Activated CD4-positive, CD25-positive, alpha-beta regulatory T cell treated with anti-CD3 and anti-CD28 coated beads, Interleukin-2, amount 50 U/mL, for 72 hours (primary cell): ENCODE data around the gene DIS3L2.
"Not testable (repeated sequence)": the region's sequence is repeated elsewhere in the genome, so short reads cannot be mapped to it uniquely, and the experiment has no call there.

Source experiments
- DNase-seq: peaks from one replicate; pipeline ENCODE4 v3.0.0; 2021

Gene DIS3L2

GRCh38 chr2:232126301-232127099, 165.0 kb downstream of the DIS3L2 start:
- no peak for DNase-seq

- DNase-seq: no peak
Observed at GRCh38 chr2:232129483-232129882, 168.0 kb downstream of the DIS3L2 start.

- no peak for DNase-seq
Observed at GRCh38 chr2:232132181-232132580, 170.7 kb downstream of the DIS3L2 start.

GRCh38 chr2:232133078-232133477, 171.6 kb downstream of the DIS3L2 start:
- DNase-seq: no peak

GRCh38 chr2:232134939-232135338, 173.4 kb downstream of the DIS3L2 start:
- no peak for DNase-seq

GRCh38 chr2:232137356-232138147, 176.0 kb downstream of the DIS3L2 start:
- DNase-seq: no peak

GRCh38 chr2:232138441-232138840, 176.9 kb downstream of the DIS3L2 start:
- DNase-seq: no peak

GRCh38 chr2:232139171-232139594, 177.7 kb downstream of the DIS3L2 start:
- DNase-seq: no peak

GRCh38 chr2:232139786-232140562, 178.5 kb downstream of the DIS3L2 start:
- no peak for DNase-seq

- no peak for DNase-seq
Observed at GRCh38 chr2:232141591-232141990, 180.1 kb downstream of the DIS3L2 start.

GRCh38 chr2:232142049-232142448, 180.5 kb downstream of the DIS3L2 start:
- DNase-seq: no peak

- no peak for DNase-seq
Observed at GRCh38 chr2:232142502-232142901, 181.0 kb downstream of the DIS3L2 start.

- no peak for DNase-seq
Observed at GRCh38 chr2:232146294-232146693, 184.8 kb downstream of the DIS3L2 start.

- no peak for DNase-seq
Observed at GRCh38 chr2:232147440-232148077, 186.0 kb downstream of the DIS3L2 start.

GRCh38 chr2:232162187-232162586, 200.7 kb downstream of the DIS3L2 start:
- DNase-seq: no peak

GRCh38 chr2:232170396-232170795, 208.9 kb downstream of the DIS3L2 start:
- no peak for DNase-seq

- no peak for DNase-seq
Observed at GRCh38 chr2:232174662-232175061, 213.1 kb downstream of the DIS3L2 start.

GRCh38 chr2:232176587-232176986, 215.1 kb downstream of the DIS3L2 start:
- DNase-seq: not testable (repeated sequence)

- DNase-seq: no peak
Observed at GRCh38 chr2:232183279-232183678, 221.8 kb downstream of the DIS3L2 start.

- DNase-seq: no peak
Observed at GRCh38 chr2:232184346-232184745, 222.8 kb downstream of the DIS3L2 start.

GRCh38 chr2:232190796-232191195, 229.3 kb downstream of the DIS3L2 start:
- no peak for DNase-seq

GRCh38 chr2:232195487-232195886, 234.0 kb downstream of the DIS3L2 start:
- DNase-seq: no peak

GRCh38 chr2:232196802-232197201, 235.3 kb downstream of the DIS3L2 start:
- no peak for DNase-seq
